Activated T-cell treated with anti-CD3 and anti-CD28 coated beads, Interleukin-2, amount 50 U/mL, for 24 hours (primary cell): Measurements from ENCODE around the gene GLOD4.
"Not testable (repeated sequence)": the region's sequence is repeated elsewhere in the genome, so short reads cannot be mapped to it uniquely, and the experiment has no call there.

ENCODE experiments used
- DNase-seq: peaks from one replicate; pipeline ENCODE4 v3.0.0-alpha.2; 2020
- H3K27ac Mint-ChIP-seq: 2 replicates; pipeline ENCODE4 v1.8.0; 2020; ENCODE audit warnings: mild to moderate bottlenecking, mixed read lengths
- H3K27me3 Mint-ChIP-seq: 2 replicates; pipeline ENCODE4 v1.8.0; 2020; ENCODE audit warnings: mixed read lengths
- H3K36me3 Mint-ChIP-seq: 2 replicates; pipeline ENCODE4 v1.8.0; 2020; ENCODE audit warnings: low read depth, mixed read lengths
- H3K4me1 Mint-ChIP-seq: 2 replicates; pipeline ENCODE4 v1.8.0; 2020; ENCODE audit warnings: low read depth, mixed read lengths
- H3K4me3 Mint-ChIP-seq: 2 replicates; pipeline ENCODE4 v1.8.0; 2020; ENCODE audit warnings: mild to moderate bottlenecking, moderate library complexity, mixed read lengths
- H3K9me3 Mint-ChIP-seq: 2 replicates; pipeline ENCODE4 v1.8.0; 2020; ENCODE audit warnings: mixed read lengths

Gene GLOD4, protein sequence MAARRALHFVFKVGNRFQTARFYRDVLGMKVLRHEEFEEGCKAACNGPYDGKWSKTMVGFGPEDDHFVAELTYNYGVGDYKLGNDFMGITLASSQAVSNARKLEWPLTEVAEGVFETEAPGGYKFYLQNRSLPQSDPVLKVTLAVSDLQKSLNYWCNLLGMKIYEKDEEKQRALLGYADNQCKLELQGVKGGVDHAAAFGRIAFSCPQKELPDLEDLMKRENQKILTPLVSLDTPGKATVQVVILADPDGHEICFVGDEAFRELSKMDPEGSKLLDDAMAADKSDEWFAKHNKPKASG

DNA sequence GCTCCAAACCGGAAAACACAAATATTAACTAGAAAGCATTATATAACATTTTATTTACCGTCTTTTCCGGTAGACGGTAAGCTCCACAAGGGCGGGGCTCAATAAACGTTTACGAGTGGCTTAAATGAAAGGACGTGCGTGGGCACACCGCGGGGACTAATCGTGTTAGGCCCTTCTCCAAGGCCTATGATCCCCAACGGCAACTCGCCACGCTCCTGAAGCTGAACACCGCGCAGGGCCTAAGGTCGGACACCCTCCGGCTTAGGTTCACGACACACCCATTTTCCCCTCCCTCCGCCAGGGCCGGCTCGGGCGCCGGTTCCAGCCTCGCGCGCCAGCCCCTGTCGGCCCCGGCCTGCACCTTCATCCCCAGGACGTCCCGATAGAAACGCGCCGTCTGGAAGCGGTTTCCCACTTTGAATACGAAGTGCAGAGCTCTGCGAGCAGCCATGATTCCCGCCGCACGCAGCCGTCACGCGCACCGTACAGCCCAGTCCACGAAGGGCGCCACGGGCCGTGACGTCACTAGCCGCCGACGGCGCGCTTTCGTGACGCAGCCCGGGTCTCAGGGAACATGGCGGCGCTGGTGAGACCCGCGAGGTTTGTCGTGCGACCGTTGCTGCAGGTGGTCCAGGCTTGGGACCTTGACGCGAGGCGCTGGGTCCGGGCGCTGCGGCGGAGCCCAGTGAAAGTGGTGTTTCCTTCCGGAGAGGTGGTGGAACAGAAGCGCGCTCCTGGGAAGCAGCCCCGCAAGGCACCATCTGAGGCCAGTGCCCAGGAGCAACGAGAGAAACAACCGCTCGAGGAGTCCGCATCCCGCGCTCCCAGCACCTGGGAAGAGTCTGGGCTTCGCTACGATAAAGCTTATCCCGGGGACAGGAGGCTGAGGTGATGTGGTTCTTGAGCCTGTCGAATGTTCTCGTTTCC, at the start of gene GLOD4, which contains the start of gene MRM3:
Gene GLOD4 (minus strand): TSS at position 476 of the 927 bp plus-strand sequence. CDS start 25 bp downstream, at position 451.
Gene MRM3 (plus strand): TSS at position 549 of the 927 bp plus-strand sequence. CDS start 26 bp downstream, at position 575.
- Mint-ChIP-seq H3K27ac (peak within 1 kb of the TSS; percentile 99), H3K9me3 (no peaks in the 10 kb centered on the region), H3K27me3 (no peaks in the 10 kb centered on the region), H3K36me3 (peaks cover 82% of the 10 kb centered on the region), H3K4me3 (peak within 1 kb of the TSS; percentile 99), H3K4me1 (peaks cover 43% of the 10 kb centered on the region)
- peak; percentile 98 for DNase-seq

DNA sequence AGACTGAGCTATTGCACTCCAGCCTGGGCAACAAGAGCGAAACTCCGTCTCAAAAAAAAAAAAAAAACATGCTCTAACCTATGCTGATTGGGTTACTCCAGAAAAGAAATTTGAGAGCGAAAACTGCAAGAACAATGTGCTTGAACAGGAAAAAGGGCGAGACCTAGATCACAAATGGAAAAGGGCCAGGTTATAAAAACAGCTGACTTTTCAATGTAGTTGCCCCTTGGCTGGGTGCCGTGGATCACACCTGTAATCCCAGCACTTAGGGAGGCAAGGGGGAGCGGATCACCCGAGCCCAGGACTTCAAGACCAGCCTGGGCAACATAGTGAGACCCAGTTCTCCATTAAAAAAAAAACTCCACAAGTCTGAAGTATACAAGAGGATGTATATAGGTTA, 48.9 kb upstream of the GLOD4 start:
- no peak overlapping the region for H3K4me3 Mint-ChIP-seq
- no peaks in the 10 kb centered on the region for H3K36me3 Mint-ChIP-seq
- no peak overlapping the region for H3K27ac Mint-ChIP-seq
- H3K4me1 Mint-ChIP-seq = no peaks in the 10 kb centered on the region
- no peaks in the 10 kb centered on the region for H3K9me3 Mint-ChIP-seq
- H3K27me3 Mint-ChIP-seq = peaks cover 11% of the 10 kb centered on the region
- no peak for DNase-seq

DNA sequence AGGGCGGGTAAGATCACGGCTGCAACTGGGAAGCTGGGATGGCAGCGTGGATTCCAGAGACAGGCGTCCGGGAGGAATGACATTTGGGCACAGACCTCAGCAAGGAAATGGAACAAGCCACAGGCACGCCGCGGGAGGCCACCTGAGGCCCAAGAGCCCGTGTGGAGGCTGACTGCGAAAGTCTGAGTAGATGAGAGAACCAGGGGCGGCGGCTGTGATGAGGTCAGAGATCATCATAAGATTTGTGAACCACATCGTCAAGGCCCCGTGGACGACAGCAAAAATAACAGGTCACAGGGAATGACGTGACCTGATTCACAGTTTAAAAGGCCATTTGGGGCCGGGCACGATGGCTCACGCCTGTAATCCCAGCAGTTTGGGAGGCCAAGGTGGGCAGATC, 48.3 kb upstream of the GLOD4 start:
- H3K9me3 Mint-ChIP-seq = no peaks in the 10 kb centered on the region
- no peak overlapping the region for H3K4me3 Mint-ChIP-seq
- H3K36me3 Mint-ChIP-seq = no peaks in the 10 kb centered on the region
- no peak overlapping the region for H3K27ac Mint-ChIP-seq
- H3K4me1 Mint-ChIP-seq = no peaks in the 10 kb centered on the region
- H3K27me3 Mint-ChIP-seq = peaks cover 11% of the 10 kb centered on the region
- DNase-seq = no peak

DNA sequence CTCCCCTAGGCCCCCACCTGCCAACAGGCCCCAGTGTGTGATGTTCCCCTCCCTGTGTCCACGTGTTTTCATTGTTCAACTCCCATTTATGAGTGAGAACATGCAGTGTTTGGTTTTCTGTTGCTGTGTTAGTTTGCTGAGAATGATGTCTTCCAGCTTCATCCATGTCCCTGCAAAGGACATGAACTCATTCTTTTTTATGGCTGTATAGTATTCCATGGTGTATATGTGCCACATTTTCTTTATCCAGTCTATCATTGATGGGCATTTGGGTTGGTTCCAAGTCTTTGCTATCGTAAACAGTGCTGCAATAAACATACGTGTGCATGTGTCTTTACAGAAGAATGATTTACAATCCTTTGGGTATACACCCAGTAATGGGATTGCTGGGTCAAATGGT, 47.5 kb upstream of the GLOD4 start:
- not testable (repeated sequence) for H3K36me3 Mint-ChIP-seq, DNase-seq, H3K9me3 Mint-ChIP-seq, H3K4me1 Mint-ChIP-seq, H3K4me3 Mint-ChIP-seq, H3K27ac Mint-ChIP-seq
- peaks cover 11% of the 10 kb centered on the region for H3K27me3 Mint-ChIP-seq

DNA sequence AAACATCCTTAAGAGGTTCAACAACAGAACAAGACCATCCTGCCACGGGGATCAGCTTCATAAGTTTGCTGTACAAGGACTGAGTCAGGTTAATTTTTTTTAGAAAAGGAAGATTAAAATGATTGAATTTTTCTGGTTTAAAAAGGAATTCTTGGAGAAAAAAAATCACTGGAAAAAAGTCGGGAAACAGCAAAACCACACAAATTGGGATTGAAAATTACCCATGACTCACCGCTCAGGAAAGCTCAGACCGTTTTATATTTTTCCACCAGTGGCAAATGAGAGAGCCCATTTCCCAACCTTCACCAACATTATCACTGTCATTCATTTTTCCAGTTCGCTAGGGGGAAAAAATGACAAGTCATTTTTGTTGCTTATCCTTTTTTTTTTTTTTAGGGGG, 46.7 kb upstream of the GLOD4 start:
- H3K4me1 Mint-ChIP-seq = no peaks in the 10 kb centered on the region
- no peak overlapping the region for H3K27ac Mint-ChIP-seq
- H3K36me3 Mint-ChIP-seq = no peaks in the 10 kb centered on the region
- no peaks in the 10 kb centered on the region for H3K9me3 Mint-ChIP-seq
- peaks cover 11% of the 10 kb centered on the region for H3K27me3 Mint-ChIP-seq
- no peak for DNase-seq
- no peak overlapping the region for H3K4me3 Mint-ChIP-seq

DNA sequence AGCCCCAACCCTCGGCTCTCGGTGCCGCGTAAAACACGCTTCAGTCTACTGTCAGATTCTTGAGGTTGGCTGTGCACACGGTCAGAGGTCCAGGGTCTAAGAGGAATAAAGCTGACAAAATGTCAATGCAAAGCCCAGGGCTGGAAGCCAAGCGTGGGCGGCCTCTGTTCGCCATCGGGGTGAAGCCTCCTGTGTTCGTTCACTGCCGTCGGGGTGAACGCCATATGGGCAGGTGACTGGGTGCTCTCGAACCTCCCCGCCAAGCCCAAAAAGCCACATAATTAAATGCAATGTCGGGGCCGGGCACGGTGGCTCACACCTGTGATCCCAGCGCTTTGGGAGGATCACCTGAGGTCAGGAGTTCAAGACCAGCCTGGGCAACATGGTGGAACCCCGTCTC, 44.7 kb upstream of the GLOD4 start:
- DNase-seq = no peak
- Mint-ChIP-seq H3K36me3 (no peaks in the 10 kb centered on the region), H3K27ac (no peak overlapping the region), H3K4me3 (no peak overlapping the region), H3K4me1 (no peaks in the 10 kb centered on the region), H3K27me3 (peaks cover 9% of the 10 kb centered on the region), H3K9me3 (no peaks in the 10 kb centered on the region)

DNA sequence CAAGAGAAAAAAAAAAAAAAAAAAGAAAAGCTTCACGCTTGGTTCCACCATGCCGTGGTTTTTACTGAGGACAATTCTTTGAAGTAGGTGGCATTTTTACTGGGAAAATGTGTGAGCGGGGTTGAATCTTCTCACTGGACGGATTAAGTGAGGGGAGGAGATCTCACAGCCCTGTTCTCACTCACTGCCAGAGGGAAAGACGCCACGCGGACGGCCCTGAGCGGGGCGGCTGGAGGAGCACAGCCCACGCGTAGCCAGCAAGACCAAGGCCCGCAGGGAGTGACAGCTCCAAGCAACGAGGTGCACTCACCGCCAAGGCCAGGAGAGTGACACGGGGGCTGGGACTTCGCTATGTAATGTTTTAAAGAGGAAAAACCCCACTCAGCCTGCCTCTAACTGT, 43.1 kb upstream of the GLOD4 start:
- H3K36me3 Mint-ChIP-seq = no peaks in the 10 kb centered on the region
- H3K9me3 Mint-ChIP-seq = no peaks in the 10 kb centered on the region
- H3K27ac Mint-ChIP-seq = no peak overlapping the region
- no peak overlapping the region for H3K4me3 Mint-ChIP-seq
- no peaks in the 10 kb centered on the region for H3K4me1 Mint-ChIP-seq
- H3K27me3 Mint-ChIP-seq = peaks cover 7% of the 10 kb centered on the region
- no peak for DNase-seq

DNA sequence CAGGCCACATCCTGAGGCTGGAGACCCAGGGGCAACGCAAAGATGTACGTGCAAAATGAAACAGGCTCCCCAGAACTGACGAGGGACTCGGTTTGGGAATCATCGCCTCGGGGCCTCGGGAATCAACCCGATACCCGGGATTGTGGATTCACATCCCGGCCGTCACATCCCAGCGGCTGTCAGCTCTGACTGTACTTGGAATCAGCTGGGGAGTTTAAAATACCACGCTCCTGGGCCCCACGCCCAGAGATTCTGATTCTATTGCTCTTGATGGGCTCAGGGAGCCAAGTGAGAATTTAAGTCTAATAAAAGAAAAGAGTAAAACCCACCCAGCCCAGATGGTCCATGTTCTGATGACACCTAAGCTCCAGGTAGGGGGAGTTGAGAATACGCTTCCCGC, 42.3 kb upstream of the GLOD4 start:
- Mint-ChIP-seq H3K4me3 (no peak overlapping the region), H3K27me3 (peaks cover under 1% of the 10 kb centered on the region), H3K27ac (no peak overlapping the region), H3K9me3 (no peaks in the 10 kb centered on the region), H3K4me1 (no peaks in the 10 kb centered on the region), H3K36me3 (no peaks in the 10 kb centered on the region)
- no peak for DNase-seq

DNA sequence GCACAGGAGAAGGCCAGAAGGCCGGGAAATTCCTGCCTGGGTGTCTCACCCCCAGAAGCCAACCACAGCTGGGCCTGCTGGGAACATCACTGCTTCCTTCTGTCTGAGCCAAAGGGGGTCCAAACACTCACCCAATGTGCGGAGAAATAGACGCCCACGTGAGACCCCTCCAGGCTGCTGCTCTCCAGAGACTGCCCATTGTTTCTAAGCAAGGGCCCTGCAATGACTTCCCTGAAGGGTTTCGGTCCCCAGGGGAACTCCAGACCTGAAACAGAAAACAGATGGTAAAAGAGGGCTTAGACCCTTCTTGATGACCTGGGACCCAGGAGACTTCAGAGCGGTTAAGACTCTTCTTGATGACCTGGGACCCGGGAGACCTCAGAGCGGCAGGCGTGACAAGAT, 41.4 kb upstream of the GLOD4 start:
- no peak overlapping the region for H3K4me3 Mint-ChIP-seq
- no peak for DNase-seq
- H3K27ac Mint-ChIP-seq = no peak overlapping the region

DNA sequence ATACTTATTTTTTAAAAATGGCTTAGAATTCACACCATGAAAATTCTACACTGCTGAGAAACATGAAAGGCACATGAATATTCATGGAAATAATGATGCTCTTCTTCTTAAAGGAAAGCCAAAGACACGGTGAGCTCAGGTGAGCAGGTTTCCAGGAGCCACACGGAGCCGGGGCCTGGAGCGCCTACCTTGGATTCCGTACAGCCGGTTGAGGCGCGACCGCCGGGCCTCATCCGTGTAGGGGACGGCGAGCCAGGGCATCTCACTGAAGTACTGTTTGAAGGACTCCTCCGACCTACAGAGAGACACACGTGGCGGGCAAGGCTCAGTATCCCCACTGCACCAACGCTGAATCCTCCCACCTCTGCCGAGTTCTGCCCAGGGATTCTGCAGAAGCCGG, 37.2 kb upstream of the GLOD4 start:
- Mint-ChIP-seq H3K36me3 (no peaks in the 10 kb centered on the region), H3K27me3 (no peaks in the 10 kb centered on the region), H3K27ac (no peak overlapping the region), H3K4me1 (no peaks in the 10 kb centered on the region), H3K4me3 (no peak overlapping the region), H3K9me3 (no peaks in the 10 kb centered on the region)
- DNase-seq = no peak

More for the DNA sequence above, 41.4 kb upstream of the GLOD4 start:
- H3K27me3 Mint-ChIP-seq = no peaks in the 10 kb centered on the region
- no peaks in the 10 kb centered on the region for H3K36me3 Mint-ChIP-seq
- no peaks in the 10 kb centered on the region for H3K4me1 Mint-ChIP-seq
- no peaks in the 10 kb centered on the region for H3K9me3 Mint-ChIP-seq

DNA sequence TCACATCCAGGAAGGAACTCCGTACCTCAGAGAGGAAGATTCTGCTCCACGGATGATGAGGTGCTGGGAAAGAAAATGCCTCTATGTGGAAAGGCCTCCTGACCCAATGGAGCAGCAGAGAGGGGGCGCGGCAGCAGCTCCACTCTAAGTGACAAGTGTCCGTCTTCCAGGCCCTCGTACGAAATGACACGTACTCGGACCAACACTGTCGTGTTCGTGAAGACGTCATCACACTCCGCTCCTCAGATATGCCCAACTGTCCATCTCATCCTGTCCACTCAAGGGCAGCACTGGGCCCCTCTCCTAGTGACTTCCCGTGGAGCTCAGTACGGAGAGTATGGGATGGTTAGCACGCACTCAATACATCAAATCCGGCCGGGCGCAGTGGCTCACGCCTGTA, 32.3 kb upstream of the GLOD4 start:
- Mint-ChIP-seq H3K4me3 (no peak overlapping the region), H3K9me3 (no peaks in the 10 kb centered on the region), H3K4me1 (no peaks in the 10 kb centered on the region), H3K27me3 (peaks cover 3% of the 10 kb centered on the region), H3K27ac (no peak overlapping the region), H3K36me3 (no peaks in the 10 kb centered on the region)
- DNase-seq = no peak

DNA sequence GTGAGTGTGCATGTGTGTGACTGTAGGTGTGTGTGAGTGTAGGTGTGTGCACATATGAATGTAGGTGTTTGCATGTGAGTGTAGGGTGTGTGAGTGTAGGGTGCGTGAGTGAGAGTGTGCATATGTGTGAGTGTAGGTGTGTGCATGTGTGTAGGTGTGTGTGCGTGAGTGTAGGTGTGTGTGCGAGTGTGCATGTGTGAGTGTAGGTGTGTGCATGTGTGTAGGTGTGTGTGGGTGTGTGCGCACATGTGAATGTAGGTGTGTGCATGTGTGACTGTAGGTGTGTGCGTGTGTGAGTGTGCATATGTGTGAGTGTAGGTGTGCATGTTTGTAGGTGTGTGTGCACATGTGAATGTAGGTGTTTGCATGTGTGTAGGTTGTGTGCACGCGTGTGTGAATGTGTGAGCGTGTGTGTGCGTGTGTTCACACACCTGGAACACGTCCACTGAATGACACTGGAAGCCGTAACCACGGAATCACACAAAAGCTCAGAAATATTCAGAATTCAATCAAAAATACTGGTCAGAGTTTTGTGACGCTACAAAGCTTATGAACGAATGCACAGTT, 30.6 kb upstream of the GLOD4 start:
- H3K9me3 Mint-ChIP-seq = no peaks in the 10 kb centered on the region
- DNase-seq = no peak
- H3K4me1 Mint-ChIP-seq = no peaks in the 10 kb centered on the region
- no peak overlapping the region for H3K27ac Mint-ChIP-seq
- no peaks in the 10 kb centered on the region for H3K36me3 Mint-ChIP-seq
- H3K27me3 Mint-ChIP-seq = peaks cover 8% of the 10 kb centered on the region
- H3K4me3 Mint-ChIP-seq = no peak overlapping the region

DNA sequence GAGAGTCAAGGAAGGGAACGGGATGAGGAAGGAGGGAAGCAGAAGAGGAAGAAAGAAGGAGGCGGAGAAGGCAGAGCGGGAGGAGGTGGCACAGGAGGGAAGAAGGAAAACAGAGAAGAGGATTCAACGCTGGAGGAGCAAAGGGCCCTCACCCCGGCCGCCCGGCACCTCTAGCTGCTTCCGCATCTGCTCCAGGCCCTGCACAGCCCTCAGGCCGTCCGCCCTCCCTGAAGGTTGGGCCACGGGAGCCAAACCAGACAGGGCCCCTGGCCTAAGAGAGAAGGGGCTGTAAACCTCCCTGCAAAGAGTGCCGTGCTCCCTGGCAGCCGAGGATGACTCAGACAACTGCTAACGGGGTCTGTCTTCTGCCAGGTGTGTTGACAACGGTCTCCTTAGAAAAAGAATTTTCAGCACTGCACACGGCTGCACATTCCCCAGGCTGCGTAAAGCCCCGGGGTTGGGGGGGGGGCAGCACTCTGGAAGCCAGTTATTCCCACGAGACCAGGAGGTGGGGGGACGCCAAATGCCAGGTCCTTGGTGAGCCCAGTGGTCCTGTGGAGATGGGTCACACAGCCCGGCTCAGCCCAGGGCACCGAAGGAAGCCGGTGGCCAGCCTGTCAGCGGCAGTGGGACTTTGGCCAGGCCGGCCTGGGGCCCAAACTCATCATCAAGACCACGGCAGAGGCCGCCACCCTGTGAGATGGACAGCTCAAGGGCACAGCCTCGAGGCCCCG, 29.1 kb upstream of the GLOD4 start:
- no peak for DNase-seq
- Mint-ChIP-seq H3K4me1 (no peaks in the 10 kb centered on the region), H3K9me3 (no peaks in the 10 kb centered on the region), H3K27ac (no peak overlapping the region), H3K27me3 (peaks cover 11% of the 10 kb centered on the region), H3K4me3 (no peak overlapping the region), H3K36me3 (no peaks in the 10 kb centered on the region)

DNA sequence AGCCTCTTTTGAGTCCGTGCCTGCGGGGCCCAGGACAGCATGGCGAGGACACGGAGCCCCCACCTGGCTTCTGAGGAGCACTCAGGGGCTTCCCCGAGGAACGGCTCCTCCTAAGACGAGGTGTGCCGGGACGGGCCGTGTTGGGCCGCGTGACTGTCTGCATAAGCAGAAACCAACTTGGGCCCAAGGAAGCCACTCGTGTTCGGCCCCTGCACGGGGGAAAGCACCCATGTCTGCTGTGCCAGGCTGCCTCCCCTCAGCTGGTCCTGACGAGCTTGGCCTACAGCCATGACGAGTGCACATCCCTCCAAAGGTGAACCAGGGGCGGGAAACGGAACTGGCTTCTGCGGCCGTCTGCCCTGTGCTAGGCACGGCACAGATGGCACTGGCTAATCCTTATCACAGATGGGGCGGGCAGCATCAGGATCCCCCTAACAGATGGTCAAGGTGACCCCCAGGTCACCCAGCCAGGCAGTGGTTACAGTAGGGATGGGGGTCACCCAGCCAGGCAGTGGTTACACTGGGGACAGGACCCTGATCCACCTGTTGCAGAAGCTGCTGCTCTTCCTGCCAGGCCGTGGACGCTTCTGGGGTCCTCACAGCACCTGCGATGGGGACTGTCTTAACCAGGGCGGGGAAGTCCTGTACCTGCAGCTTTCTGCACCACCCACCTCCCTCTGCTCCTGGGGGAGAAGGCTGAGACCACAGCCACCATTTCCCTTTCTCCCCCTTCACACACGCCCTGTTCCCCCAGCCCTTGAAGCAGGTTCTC, 25.6 kb upstream of the GLOD4 start:
- H3K27me3 Mint-ChIP-seq = peaks cover 11% of the 10 kb centered on the region
- no peaks in the 10 kb centered on the region for H3K36me3 Mint-ChIP-seq
- H3K4me3 Mint-ChIP-seq = no peak overlapping the region
- DNase-seq = no peak
- no peak overlapping the region for H3K27ac Mint-ChIP-seq
- H3K9me3 Mint-ChIP-seq = no peaks in the 10 kb centered on the region
- no peaks in the 10 kb centered on the region for H3K4me1 Mint-ChIP-seq
